SK-N-SH treated with all-trans-retinoic acid at 6 μM for 48 hours (cell line): ENCODE data around the gene RNF157.

Experiments used
- ATAC-seq: fragments of 200-7000 bp; cut with Tn5 transposase; 3 replicates; pipeline ENCODE4 v1.9.1; 2020; ENCODE audit warnings: mild to moderate bottlenecking, moderate library complexity
- ARNTL ChIP-seq: fragments of 450-650 bp; formaldehyde crosslinking; IDR thresholded peaks from 2 replicates; pipeline ENCODE4 v1.5.0; 2020; ENCODE audit warnings: low read depth, mild to moderate bottlenecking, moderate library complexity, borderline replicate concordance
- BACH2 ChIP-seq: fragments of 250-450 bp; sonication (Bioruptor Pico); IDR thresholded peaks from 2 replicates; pipeline ENCODE4 v1.9.0; 2021; ENCODE audit warnings: mild to moderate bottlenecking, borderline replicate concordance
- CREB5 ChIP-seq: fragments of 250-450 bp; sonication (Bioruptor Pico); IDR thresholded peaks from 2 replicates; pipeline ENCODE4 v1.5.1; 2020; ENCODE audit warnings: low read depth, mild to moderate bottlenecking, moderate library complexity
- CSDC2 ChIP-seq: fragments of 250-450 bp; sonication (Bioruptor Pico); IDR thresholded peaks from 2 replicates; pipeline ENCODE4 v1.5.0; 2020; ENCODE audit warnings: mild to moderate bottlenecking, moderate library complexity
- CSRNP3 ChIP-seq: fragments of 250-450 bp; sonication (Bioruptor Pico); IDR thresholded peaks from 2 replicates; pipeline ENCODE4 v1.5.1; 2021; ENCODE audit warnings: mild to moderate bottlenecking, moderate library complexity
- ESRRG ChIP-seq: fragments of 250-450 bp; sonication (Bioruptor Pico); IDR thresholded peaks from 2 replicates; pipeline ENCODE4 v1.6.1; 2021; ENCODE audit warnings: mild to moderate bottlenecking
- GLIS3 ChIP-seq: fragments of 250-450 bp; sonication (Bioruptor Pico); IDR thresholded peaks from 2 replicates; pipeline ENCODE4 v1.5.0; 2020; ENCODE audit warnings: mild to moderate bottlenecking, moderate library complexity
- ISL1 ChIP-seq: fragments of 250-450 bp; sonication (Bioruptor Pico); IDR thresholded peaks from 2 replicates; pipeline ENCODE4 v2.1.2; 2022; ENCODE audit warnings: mild to moderate bottlenecking, moderate library complexity
- OSR1 ChIP-seq: fragments of 250-450 bp; sonication (Bioruptor Pico); IDR thresholded peaks from 2 replicates; pipeline ENCODE4 v1.8.0; 2022; ENCODE audit warnings: moderate library complexity, mild to moderate bottlenecking, inconsistent platforms
- POU6F1 ChIP-seq: fragments of 250-450 bp; sonication (Bioruptor Pico); IDR thresholded peaks from 2 replicates; pipeline ENCODE4 v1.8.0; 2021; ENCODE audit warnings: low read depth, mild to moderate bottlenecking, moderate library complexity, borderline replicate concordance
- PPARA ChIP-seq: fragments of 250-450 bp; sonication (Bioruptor Pico); IDR thresholded peaks from 2 replicates; pipeline ENCODE4 v1.5.0; 2020; ENCODE audit warnings: mild to moderate bottlenecking, borderline replicate concordance
- RARB ChIP-seq: fragments of 250-450 bp; sonication (Bioruptor Pico); IDR thresholded peaks from 2 replicates; pipeline ENCODE4 v1.8.0; 2021; ENCODE audit warnings: mild to moderate bottlenecking, moderate library complexity
- SNAI2 ChIP-seq: fragments of 250-450 bp; sonication (Bioruptor Pico); IDR thresholded peaks from 2 replicates; pipeline ENCODE4 v1.5.0; 2020; ENCODE audit warnings: mild to moderate bottlenecking, moderate library complexity
- TCF4 ChIP-seq: fragments of 250-450 bp; sonication (Bioruptor Pico); IDR thresholded peaks from 2 replicates; pipeline ENCODE4 v1.8.0; 2021; ENCODE audit warnings: mild to moderate bottlenecking, moderate library complexity, borderline replicate concordance
- TOX ChIP-seq: fragments of 250-450 bp; sonication (Bioruptor Pico); IDR thresholded peaks from 2 replicates; pipeline ENCODE4 v1.8.0; 2021; ENCODE audit warnings: mild to moderate bottlenecking, moderate library complexity, borderline replicate concordance
- TSHZ2 ChIP-seq: fragments of 250-450 bp; sonication (Bioruptor Pico); IDR thresholded peaks from 2 replicates; pipeline ENCODE4 v1.5.0; 2020; ENCODE audit warnings: mild to moderate bottlenecking, moderate library complexity
- ZC3H10 ChIP-seq: fragments of 250-450 bp; sonication (Bioruptor Pico); IDR thresholded peaks from 2 replicates; pipeline ENCODE4 v1.5.1; 2021; ENCODE audit warnings: mild to moderate bottlenecking, moderate library complexity
- ZFP3 ChIP-seq: fragments of 250-450 bp; sonication (Bioruptor Pico); IDR thresholded peaks from 2 replicates; pipeline ENCODE4 v1.5.0; 2020; ENCODE audit warnings: mild to moderate bottlenecking, moderate library complexity
- ZFP30 ChIP-seq: fragments of 450-650 bp; formaldehyde crosslinking; IDR thresholded peaks from 2 replicates; pipeline ENCODE4 v1.5.0; 2022; ENCODE audit warnings: mild to moderate bottlenecking, moderate library complexity
- ZNF565 ChIP-seq: fragments of 450-650 bp; formaldehyde crosslinking; conservative IDR thresholded peaks from 2 replicates; pipeline ENCODE4 v1.5.0; 2020; ENCODE audit warnings: low read depth, mild to moderate bottlenecking, moderate library complexity
- ZNF70 ChIP-seq: fragments of 450-650 bp; formaldehyde crosslinking; IDR thresholded peaks from 2 replicates; pipeline ENCODE4 v1.5.0; 2020; ENCODE audit warnings: mild to moderate bottlenecking, moderate library complexity
- ZNF8 ChIP-seq: fragments of 450-650 bp; formaldehyde crosslinking; IDR thresholded peaks from 2 replicates; pipeline ENCODE4 v1.5.0; 2020; ENCODE audit warnings: mild to moderate bottlenecking, moderate library complexity

Gene RNF157

GRCh38 chr17:76153640-76154039, 86.7 kb downstream of the RNF157 start:
- TF ChIP-seq GLIS3 (CRISPR knock-in tag) = no peak
- no peak for TF ChIP-seq SNAI2 (CRISPR knock-in tag)
- TF ChIP-seq TSHZ2 (CRISPR knock-in tag) = no peak
- TF ChIP-seq BACH2 (CRISPR knock-in tag) = no peak
- no peak for TF ChIP-seq RARB (CRISPR knock-in tag)
- no peak for TF ChIP-seq TCF4 (CRISPR knock-in tag)
- TF ChIP-seq PPARA = no peak
- TF ChIP-seq ISL1 = no peak
- no peak for TF ChIP-seq ZNF70 (CRISPR knock-in tag)
- no peak for TF ChIP-seq ZNF565 (CRISPR knock-in tag)
- no peak for TF ChIP-seq TOX (CRISPR knock-in tag)
- no peak for TF ChIP-seq ZNF8 (CRISPR knock-in tag)
- TF ChIP-seq ZC3H10 (CRISPR knock-in tag) = no peak
- TF ChIP-seq ZFP30 (CRISPR knock-in tag) = no peak
- TF ChIP-seq ESRRG (CRISPR knock-in tag) = no peak
- no peak for TF ChIP-seq POU6F1 (CRISPR knock-in tag)
- no peak for TF ChIP-seq CREB5 (CRISPR knock-in tag)
- TF ChIP-seq CSDC2 (CRISPR knock-in tag) = no peak
- ATAC-seq = peak; percentile 44; the same call in 2 of the 3 replicates

GRCh38 chr17:76153202-76153601, 87.1 kb downstream of the RNF157 start:
- no peak for ATAC-seq
- TF ChIP-seq SNAI2 (CRISPR knock-in tag) = no peak
- TF ChIP-seq ZFP3 (CRISPR knock-in tag) = no peak
- no peak for TF ChIP-seq ISL1
- TF ChIP-seq ZNF565 (CRISPR knock-in tag) = no peak
- no peak for TF ChIP-seq CREB5 (CRISPR knock-in tag)
- TF ChIP-seq OSR1 (CRISPR knock-in tag) = no peak
- no peak for TF ChIP-seq CSRNP3 (CRISPR knock-in tag)

GRCh38 chr17:76152591-76152990, 87.7 kb downstream of the RNF157 start:
- TF ChIP-seq ZNF8 (CRISPR knock-in tag) (no peak), ARNTL (no peak), OSR1 (CRISPR knock-in tag) (no peak), GLIS3 (CRISPR knock-in tag) (no peak)
- TF ChIP-seq, all 23 proteins: peak for 0
- ATAC-seq = no peak
